HG02840 (cell line): ENCODE data around the gene ITGAD.

Source experiments
- ATAC-seq: cut with Tn5 transposase; IDR thresholded peaks from one replicate; pipeline ENCODE4 v1.9.1; 2021; ENCODE audit warnings: mild to moderate bottlenecking, moderate library complexity, moderate number of reproducible peaks; ENCODE audit not compliant: unreplicated experiment, low FRiP score

ITGAD gene

GRCh38 chr16:31393056-31393455 lies at the start of gene ITGAD:
Gene ITGAD, plus strand, starts transcription at chr16:31393335. Its CDS starts 26 bp downstream, at chr16:31393361.
- ATAC-seq = no peak

- no peak for ATAC-seq
These were observed 48.4 kb upstream of the ITGAD start for GRCh38 chr16:31344712-31345111.

GRCh38 chr16:31347445-31347844 lies 45.7 kb upstream of the ITGAD start:
- no peak for ATAC-seq

- no peak for ATAC-seq
These were observed 44.6 kb upstream of the ITGAD start for GRCh38 chr16:31348579-31348978.

GRCh38 chr16:31350275-31351005 lies 42.7 kb upstream of the ITGAD start:
- ATAC-seq = no peak

- no peak for ATAC-seq
These were observed 41.7 kb upstream of the ITGAD start for GRCh38 chr16:31351246-31351941.

GRCh38 chr16:31351942-31352325 lies 41.2 kb upstream of the ITGAD start:
- ATAC-seq = no peak

- no peak for ATAC-seq
These were observed 40.6 kb upstream of the ITGAD start for GRCh38 chr16:31352376-31353115.

GRCh38 chr16:31354394-31355291 lies 38.5 kb upstream of the ITGAD start, which contains the start of gene ITGAX:
Gene ITGAX, plus strand, starts transcription at chr16:31355176. Its CDS starts 79 bp downstream, at chr16:31355255.
- ATAC-seq = no peak

- no peak for ATAC-seq
These were observed 37.6 kb upstream of the ITGAD start for GRCh38 chr16:31355431-31356100.

- no peak for ATAC-seq
These were observed 36.4 kb upstream of the ITGAD start for GRCh38 chr16:31356566-31357323.

- ATAC-seq = no peak
These were observed 35.6 kb upstream of the ITGAD start for GRCh38 chr16:31357324-31358109.

GRCh38 chr16:31360251-31360650 lies 32.9 kb upstream of the ITGAD start:
- no peak for ATAC-seq

GRCh38 chr16:31361201-31362110 lies 31.7 kb upstream of the ITGAD start:
- no peak for ATAC-seq

- no peak for ATAC-seq
These were observed 30.4 kb upstream of the ITGAD start for GRCh38 chr16:31362476-31363405.

GRCh38 chr16:31363721-31364120 lies 29.4 kb upstream of the ITGAD start:
- no peak for ATAC-seq
